ENCODE results near the gene EDRF1.

- TF ChIP-seq EZH2 (IDR thresholded peaks at IDR 0.05; ENCODE audit: insufficient read depth, poor library complexity, severe bottlenecking) (no peak), EZH2phosphoT487 (IDR thresholded peaks at IDR 0.05; ENCODE audit: insufficient read depth, low read depth) (no peak)
These were observed 76.2 kb downstream of the EDRF1 start for GRCh38 chr10:125795637-125796190.

Data from GM23248 (cell line).